Measurements from ENCODE around the gene NIPSNAP2. TPM values are rescaled to one million over a fixed set of nuclear protein-coding genes. Genes with fewer than 3 reads are reported as not detected.
"Not testable (repeated sequence)": the region's sequence is repeated elsewhere in the genome, so short reads cannot be mapped to it uniquely, and the experiment has no call there.

Gene NIPSNAP2
- total RNA-seq = 36.3 TPM

DNA sequence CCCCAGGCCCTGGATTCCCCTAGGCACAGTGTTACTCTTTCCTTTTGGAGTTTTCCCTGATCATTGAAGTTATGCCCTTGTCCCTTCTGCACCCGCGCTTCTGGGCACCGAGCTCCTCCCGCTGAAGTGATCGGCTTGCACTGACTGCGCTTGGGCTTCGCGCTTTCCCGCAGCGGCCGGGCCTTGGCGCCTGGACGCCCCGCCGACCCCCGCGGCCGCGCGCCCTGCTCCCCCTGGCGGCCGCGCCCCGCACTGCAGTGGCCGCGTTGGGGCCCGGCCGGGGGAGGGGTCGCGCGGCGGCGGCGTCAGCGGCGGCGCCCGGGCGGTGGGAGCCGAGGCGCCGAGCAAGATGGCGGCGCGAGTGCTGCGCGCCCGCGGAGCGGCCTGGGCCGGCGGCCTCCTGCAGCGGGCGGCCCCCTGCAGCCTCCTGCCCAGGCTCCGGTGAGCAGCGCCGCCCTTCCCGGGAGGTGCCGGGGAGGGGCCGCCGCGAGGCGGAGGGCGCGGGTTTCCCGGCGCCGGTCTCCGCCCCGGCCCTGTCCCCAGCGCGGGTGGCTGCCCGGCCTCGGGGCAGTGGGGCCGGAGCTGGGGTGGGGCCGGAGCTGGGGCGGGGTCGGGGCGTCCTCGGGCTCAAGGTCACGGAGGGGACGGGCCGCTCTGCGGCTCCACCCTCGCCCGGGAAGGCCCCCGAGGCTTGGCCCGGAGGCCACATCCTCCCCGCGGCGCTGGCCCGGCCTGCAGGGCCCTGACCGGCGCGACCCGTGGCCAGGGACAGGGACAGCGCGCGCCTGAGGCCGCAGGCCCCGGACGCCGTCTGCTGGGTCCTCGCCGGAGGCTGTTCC lies at the start of gene NIPSNAP2:
Gene NIPSNAP2 (plus strand): TSS at position 325 of the 839 bp plus-strand sequence. CDS start 25 bp downstream, at position 350.
- FAIRE-seq = no peak
- peak; percentile 82 to 88 for DNase-seq (ENCODE audit: low spot score in 2 of 2)

DNA sequence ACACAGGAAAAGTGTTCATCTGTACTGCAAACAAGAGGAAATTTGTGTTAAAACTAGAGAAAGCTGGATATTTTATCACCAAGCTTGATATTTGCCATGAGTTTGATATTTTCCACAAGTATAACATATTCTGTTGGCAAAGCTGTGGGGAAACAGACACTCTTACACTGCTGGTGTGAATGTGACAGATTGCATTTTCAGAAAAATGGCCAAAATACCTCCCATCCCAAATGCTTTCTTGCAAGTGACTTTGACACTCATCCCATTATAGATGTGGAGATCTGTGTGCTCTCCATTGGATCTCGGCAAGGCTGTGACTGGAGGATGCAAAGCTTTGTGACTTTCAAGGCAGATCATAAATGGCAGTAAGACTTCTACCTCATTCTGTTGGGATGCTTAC lies 46.6 kb upstream of the NIPSNAP2 start:
- DNase-seq (ENCODE audit: low spot score in 2 of 2) (no peak), FAIRE-seq (no peak)

DNA sequence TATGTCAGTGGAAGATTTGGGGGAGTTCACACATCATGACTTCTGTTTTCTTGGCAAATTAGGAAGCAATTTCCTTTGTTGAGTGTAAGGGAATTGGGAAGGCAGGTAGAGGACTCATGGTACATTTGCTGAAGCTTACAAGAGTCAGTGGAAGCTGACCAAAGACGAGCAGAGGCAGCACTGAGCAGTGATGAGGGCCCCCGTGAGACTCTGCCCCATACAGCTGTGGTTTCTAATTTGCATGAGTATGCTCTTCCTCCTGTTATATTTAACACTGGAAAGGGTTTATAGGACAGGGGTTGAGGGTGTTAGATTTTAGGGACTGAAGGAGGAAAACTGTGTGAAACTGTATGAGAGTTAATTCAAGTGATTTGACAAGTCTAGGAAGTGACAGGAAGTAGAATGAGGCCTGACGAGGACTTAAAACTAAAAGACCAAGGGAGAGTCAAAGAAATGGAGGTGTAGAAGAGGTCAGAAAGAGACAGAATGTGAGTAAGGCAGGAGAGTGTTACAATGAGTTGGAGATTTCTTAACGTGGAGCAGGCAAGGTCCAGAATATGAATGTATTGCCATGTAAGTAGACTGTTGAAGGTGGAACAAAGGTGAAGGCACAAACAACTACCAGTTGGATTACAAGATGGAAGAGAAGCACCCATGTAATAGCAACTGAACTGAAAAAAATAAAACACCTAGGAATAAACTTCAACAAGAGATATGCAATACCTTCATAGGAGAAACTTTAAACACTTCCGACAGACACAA lies 36.2 kb upstream of the NIPSNAP2 start:
- no peak for DNase-seq (ENCODE audit: low spot score in 2 of 2)
- FAIRE-seq = no peak

DNA sequence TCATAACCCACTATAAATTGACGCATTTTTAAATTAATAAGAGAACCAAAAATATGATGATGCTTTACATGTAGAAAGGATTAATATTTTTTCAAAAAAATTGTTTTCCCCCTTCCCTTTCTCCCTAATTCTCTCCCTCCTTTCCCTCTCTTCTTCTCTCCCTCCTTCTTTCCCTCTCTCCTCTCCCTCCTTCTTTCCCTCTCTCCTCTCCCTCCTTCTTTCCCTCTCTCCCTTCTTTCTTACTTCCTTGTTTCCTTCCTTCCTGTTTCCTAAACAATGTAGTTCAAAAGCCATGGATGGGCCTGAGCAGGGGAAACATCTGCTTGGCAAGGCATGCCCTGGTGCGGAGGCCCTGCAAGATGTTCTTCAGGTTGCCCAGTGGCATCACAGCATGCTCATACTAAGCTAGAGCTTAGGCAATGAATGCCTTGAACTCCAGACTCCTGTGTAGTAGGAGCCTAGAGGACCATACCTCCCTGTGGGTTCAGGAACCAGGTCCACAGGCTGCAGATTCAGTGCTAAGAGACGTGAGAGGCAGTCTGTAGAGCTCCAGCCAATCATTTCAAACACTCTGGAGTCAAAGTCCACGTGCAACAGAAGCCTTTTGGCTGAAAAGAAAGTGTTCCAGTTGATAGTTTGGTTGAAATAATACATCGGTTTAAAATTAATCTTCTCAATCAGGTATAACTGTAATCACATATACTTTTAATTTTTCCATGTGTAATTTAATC lies 32.8 kb upstream of the NIPSNAP2 start:
- DNase-seq (ENCODE audit: low spot score in 2 of 2) (no peak), FAIRE-seq (no peak)

DNA sequence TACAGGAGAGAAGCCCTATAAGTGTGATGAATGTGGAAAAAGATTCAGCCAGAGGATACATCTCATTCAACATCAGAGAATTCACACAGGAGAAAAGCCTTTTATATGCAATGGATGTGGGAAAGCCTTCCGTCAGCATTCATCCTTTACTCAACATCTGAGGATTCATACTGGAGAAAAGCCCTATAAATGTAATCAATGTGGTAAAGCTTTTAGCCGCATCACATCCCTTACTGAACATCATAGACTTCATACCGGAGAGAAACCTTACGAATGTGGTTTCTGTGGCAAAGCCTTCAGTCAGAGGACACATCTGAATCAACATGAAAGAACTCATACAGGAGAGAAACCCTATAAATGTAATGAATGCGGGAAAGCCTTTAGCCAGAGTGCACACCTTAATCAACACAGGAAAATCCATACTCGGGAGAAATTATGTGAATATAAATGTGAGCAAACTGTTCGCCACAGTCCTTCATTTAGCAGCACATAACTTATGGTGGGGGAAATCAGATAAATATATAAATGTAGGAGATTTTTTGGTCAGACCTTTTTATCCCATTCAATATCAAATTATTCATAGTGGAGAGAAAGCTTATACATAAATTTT lies 24.8 kb upstream of the NIPSNAP2 start:
- DNase-seq (ENCODE audit: low spot score in 2 of 2) (no peak), FAIRE-seq (no peak)

DNA sequence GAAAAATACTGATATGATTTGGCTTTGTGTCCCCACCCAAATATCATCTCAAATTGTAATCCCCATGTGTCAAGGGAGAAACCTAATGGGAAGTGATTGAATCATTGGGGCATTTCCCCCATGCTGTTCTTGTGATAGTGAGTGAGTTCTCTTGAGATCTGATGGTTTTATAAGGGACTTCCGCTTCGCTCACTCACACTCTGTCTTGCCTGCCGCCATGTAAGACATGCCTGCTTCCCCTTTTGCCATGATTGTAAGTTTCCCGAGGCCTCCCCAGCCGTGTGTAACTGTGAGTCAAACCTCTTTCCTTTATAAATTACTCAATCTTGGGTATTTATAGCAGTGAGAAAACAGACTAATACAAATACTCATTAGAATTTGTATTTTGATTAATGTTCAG lies 17.8 kb upstream of the NIPSNAP2 start:
- FAIRE-seq = no peak
- DNase-seq (ENCODE audit: low spot score in 2 of 2) = no peak

GRCh38 chr7:55951637-55952351 lies 12.6 kb upstream of the NIPSNAP2 start, which contains the start of gene MRPS17:
Gene MRPS17 (plus strand): TSS chr7:55951877. CDS start chr7:55953196, 1,319 bp downstream.
- FAIRE-seq (no peak), DNase-seq (ENCODE audit: low spot score in 2 of 2) (peak; percentile 81 to 97)

GRCh38 chr7:55952352-55952671 lies 12.1 kb upstream of the NIPSNAP2 start:
- not testable (repeated sequence) for DNase-seq (ENCODE audit: low spot score in 2 of 2); FAIRE-seq

DNA sequence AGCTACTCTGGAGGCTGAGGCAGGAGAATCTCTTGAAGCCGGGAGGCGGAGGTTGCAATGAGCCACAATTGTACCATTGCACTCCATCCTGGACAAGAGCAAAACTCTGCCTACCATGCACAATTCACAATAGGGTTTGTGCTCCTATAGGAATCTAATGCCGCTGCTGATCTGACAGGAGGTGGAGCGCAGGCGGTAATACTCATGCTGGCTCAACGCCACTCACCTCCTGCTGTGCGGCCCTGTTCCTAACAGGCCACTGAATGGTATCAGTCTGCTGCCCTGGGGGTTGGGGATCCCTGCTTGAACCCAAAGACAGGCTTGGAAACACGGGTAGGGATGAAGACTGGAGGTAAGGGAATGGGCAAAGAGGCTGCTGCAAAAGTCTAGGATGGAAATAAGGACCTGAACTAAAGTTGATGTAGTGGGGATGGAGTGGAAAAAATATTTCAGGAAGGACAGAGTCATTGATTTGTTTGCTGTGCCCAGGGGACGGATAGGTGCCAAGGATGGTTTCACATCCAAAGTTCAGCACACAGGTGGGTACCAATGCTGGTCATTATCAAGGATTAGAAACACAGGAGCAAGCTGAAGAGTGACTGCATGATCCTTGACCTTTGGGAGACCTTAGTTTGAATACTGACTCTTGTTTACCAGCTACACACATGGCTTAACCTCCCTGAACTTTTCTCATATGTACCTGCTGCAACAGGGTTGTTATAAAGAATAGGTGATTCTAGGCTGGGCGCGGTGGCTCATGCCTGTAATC lies 10.5 kb upstream of the NIPSNAP2 start:
- FAIRE-seq = no peak
- no peak for DNase-seq (ENCODE audit: low spot score in 2 of 2)

- FAIRE-seq (no peak), DNase-seq (ENCODE audit: low spot score in 2 of 2) (no peak)
Observed at GRCh38 chr7:55957190-55957589, 7.2 kb upstream of the NIPSNAP2 start.

GRCh38 chr7:55962014-55962413 lies 2.4 kb upstream of the NIPSNAP2 start:
- FAIRE-seq = no peak

DNA sequence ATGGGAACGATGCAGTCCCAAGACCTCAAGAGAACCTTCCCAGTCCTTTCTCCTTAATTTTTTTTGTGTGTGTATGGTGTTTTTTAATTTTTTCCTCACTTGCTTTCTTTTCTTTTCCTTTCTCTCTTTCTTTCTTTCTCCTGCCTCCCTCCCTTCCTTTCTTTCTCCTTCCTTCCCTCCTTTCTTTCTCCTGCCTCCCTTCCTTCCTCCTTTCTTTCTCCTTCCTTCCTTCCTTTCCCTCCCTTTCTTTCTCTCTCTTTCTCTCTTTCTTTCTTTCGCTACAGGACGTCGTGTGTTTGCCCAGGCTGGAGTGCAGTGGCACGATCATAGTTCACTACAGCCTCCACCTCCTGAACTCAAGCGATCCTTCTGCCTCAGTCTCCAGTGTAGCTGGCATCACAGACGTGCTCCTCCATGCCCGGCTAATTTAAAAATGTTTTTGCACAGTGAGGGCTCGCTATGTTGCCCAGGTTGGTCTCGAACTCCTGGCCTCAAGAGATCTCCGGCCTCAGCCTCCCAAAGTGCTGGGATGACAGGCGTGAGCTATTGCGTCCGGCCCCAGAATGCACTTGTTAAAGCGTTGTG lies 709 bp upstream of the NIPSNAP2 start:
- FAIRE-seq = no peak

More at GRCh38 chr7:55962014-55962413, 2.4 kb upstream of the NIPSNAP2 start:
- no peak for DNase-seq (ENCODE audit: low spot score in 2 of 2)

DNA sequence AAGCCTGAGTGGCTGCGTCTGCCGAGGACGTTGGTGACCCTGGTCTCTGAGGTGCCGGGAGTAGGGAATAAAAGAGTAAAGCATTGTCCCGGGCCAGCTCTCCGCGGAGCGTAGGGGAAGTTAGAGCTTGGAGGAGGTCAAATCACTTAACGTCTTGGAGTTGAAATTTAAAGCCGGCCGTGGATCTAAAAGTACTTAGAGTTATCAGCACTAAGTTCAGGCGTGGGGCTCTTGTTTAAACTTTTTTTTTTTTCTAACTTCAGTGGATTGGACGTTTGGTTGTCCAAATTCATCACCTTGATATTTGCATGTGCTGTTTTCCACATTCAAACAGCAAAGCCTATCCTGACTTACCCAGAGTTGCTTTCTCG lies 700 bp downstream of the NIPSNAP2 start:
- FAIRE-seq (no peak), DNase-seq (ENCODE audit: low spot score in 2 of 2) (no peak)

More for the DNA sequence above, 709 bp upstream of the NIPSNAP2 start:
- DNase-seq (ENCODE audit: low spot score in 2 of 2) = no peak

DNA sequence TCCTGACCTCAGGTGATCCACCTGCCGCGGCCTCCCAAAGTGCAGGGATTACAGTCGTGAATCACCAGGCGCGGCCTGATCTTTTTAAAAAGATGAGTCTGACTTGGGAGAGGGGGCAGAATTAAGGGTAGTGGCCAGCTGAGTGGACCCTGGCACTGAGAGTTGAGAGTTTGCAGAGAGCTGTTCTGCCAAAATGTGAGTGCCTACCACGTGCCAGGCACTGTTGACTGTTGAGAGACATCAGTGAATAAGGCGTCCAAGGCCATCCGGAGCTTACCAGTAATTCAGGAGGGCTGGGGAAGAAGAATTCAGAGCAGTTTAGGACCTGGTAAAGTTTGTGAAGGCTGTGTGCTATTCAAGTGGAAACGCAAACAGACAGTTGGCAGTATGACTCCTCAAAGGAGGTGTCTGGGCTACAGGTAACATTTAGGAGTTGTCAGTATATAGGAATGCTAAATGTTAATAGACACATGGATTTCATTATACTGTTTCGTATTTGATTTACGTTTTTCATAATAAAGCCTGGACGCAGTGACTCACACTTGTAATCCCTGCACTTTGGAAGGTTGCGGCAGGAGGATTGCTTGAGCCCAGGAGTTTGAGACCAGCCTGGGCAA lies 1.5 kb downstream of the NIPSNAP2 start:
- no peak for FAIRE-seq
- no peak for DNase-seq (ENCODE audit: low spot score in 2 of 2)

DNA sequence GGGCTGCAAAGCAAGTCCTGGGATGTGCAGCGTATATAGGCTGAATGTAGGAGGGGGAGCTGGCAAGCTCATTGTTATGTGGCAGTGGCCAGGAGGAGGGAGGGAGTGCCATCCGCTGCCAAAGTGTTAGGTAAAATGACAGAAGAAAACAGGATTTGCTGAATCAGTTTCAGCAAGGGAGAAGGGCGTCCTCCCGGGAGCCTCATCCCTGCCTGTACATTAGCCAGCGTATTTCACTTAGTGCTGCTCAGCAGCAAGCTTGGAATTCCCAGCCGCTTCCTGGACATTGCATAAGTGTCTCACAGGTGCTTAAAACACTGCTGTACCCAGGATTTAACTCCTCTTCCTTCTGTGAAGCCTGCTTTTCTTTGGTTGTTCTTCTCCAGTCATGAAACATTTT lies 2.5 kb downstream of the NIPSNAP2 start:
- no peak for DNase-seq (ENCODE audit: low spot score in 2 of 2)
- FAIRE-seq = no peak

DNA sequence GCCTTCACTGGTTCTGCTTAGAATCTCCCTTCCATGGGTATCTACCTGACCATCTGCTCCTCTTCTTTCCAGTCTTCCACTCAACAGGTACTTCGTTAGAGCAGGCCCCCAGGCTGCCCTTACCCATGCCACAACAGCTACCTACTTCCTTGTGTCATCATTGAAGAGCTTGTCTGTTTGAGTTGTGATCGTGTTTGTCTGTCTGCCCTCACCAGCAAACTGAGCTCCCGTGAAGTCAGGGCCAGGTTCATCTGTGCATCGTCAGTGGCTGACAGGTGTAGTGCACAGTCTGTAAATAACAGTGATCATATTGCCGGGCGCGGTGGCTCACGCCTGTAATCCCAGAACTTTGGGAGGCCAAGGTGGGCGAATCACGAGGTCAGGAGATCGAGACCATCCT lies 5.0 kb downstream of the NIPSNAP2 start:
- FAIRE-seq (no peak), DNase-seq (ENCODE audit: low spot score in 2 of 2) (no peak)

GRCh38 chr7:55970561-55970960 lies 6.2 kb downstream of the NIPSNAP2 start:
- no peak for FAIRE-seq
- DNase-seq (ENCODE audit: low spot score in 2 of 2) = no peak

GRCh38 chr7:55970978-55971377 lies 6.6 kb downstream of the NIPSNAP2 start:
- DNase-seq (ENCODE audit: low spot score in 2 of 2) (no peak), FAIRE-seq (no peak)

Data from frontal cortex (tissue), 4 donors.